Liver (tissue), 3 donors: ENCODE results near the gene ANP32A.

Experiments used
- ATF3 ChIP-seq: IDR thresholded peaks from 2 replicates; pipeline ENCODE4 v1.6.1; 2016; ENCODE audit warnings: antibody characterized with exemption
- GABPA ChIP-seq, 2 donors: IDR thresholded peaks in 1 of 2; conservative IDR thresholded peaks in 1 of 2; 2 replicates each; pipeline ENCODE4 v1.6.1; 2016; ENCODE audit warnings: antibody characterized with exemption in 2 of 2, mild to moderate bottlenecking in 1 of 2, moderate library complexity in 1 of 2
- HNF4A ChIP-seq, 2 donors: conservative IDR thresholded peaks; 2 replicates each; pipeline ENCODE4 v1.6.1; 2016; ENCODE audit warnings: antibody characterized with exemption in 2 of 2, mild to moderate bottlenecking in 2 of 2
- JUND ChIP-seq, 2 donors: IDR thresholded peaks; 2 replicates each; pipeline ENCODE4 v1.6.1; 2016; ENCODE audit warnings: antibody characterized with exemption in 2 of 2
- MAX ChIP-seq: IDR thresholded peaks from 2 replicates; pipeline ENCODE4 v1.6.1; 2016; ENCODE audit warnings: antibody characterized with exemption
- RAD21 ChIP-seq, 2 donors: IDR thresholded peaks; 2 replicates each; pipeline ENCODE4 v1.6.1; 2016; ENCODE audit warnings: antibody characterized with exemption in 2 of 2, mild to moderate bottlenecking in 2 of 2
- SP1 ChIP-seq: IDR thresholded peaks from 2 replicates; pipeline ENCODE4 v1.6.1; 2018; ENCODE audit warnings: antibody characterized with exemption, mild to moderate bottlenecking
- TAF1 ChIP-seq: conservative IDR thresholded peaks from 2 replicates; pipeline ENCODE4 v1.6.1; 2016; ENCODE audit warnings: antibody characterized with exemption, mild to moderate bottlenecking
- YY1 ChIP-seq: IDR thresholded peaks from 2 replicates; pipeline ENCODE4 v1.6.1; 2016; ENCODE audit warnings: antibody characterized with exemption, mild to moderate bottlenecking
- TF ChIP-seq, protein P1 (sequence below): fragments of 150-350 bp; IDR thresholded peaks from 2 replicates; pipeline ENCODE4 v1.5.1; 2017; ENCODE audit warnings: improper control_type of control experiment, low read depth, low read length; ENCODE audit not compliant: missing input control
- donor health status: healthy.
- donor health status: healthy.

GRCh38 chr15:68818769-68819494 is 1.8 kb downstream of the ANP32A start:
- TF ChIP-seq GABPA (IDR thresholded peaks at IDR 0.05 in 1 of 2, conservative IDR thresholded peaks at IDR 0.05 in 1 of 2) (no peak), YY1 (no peak), RAD21 (IDR thresholded peaks at IDR 0.05) (no peak), MAX (no peak), TAF1 (no peak), HNF4A (conservative IDR thresholded peaks at IDR 0.05) (no peak), SP1 (peak; percentile 7), ATF3 (no peak), JUND (IDR thresholded peaks at IDR 0.05) (no peak)
- TF ChIP-seq, protein P1, sequence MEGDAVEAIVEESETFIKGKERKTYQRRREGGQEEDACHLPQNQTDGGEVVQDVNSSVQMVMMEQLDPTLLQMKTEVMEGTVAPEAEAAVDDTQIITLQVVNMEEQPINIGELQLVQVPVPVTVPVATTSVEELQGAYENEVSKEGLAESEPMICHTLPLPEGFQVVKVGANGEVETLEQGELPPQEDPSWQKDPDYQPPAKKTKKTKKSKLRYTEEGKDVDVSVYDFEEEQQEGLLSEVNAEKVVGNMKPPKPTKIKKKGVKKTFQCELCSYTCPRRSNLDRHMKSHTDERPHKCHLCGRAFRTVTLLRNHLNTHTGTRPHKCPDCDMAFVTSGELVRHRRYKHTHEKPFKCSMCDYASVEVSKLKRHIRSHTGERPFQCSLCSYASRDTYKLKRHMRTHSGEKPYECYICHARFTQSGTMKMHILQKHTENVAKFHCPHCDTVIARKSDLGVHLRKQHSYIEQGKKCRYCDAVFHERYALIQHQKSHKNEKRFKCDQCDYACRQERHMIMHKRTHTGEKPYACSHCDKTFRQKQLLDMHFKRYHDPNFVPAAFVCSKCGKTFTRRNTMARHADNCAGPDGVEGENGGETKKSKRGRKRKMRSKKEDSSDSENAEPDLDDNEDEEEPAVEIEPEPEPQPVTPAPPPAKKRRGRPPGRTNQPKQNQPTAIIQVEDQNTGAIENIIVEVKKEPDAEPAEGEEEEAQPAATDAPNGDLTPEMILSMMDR, result no peak
